ENCODE results near the gene RTEL1. TPM values are rescaled to one million over a fixed set of nuclear protein-coding genes. Genes with fewer than 3 reads are reported as not detected.

Gene RTEL1
- total and polyA plus RNA-seq, 8 donors, result 7.6 to 70.4 (median 16.1) TPM

- WGBS, 5 donors, result 86 to 90% (median 89%) methylated on average over 31 of the region's 31 CpGs
- no peak for DNase-seq
- Histone ChIP-seq H3K27me3 (no peaks in the 10 kb centered on the region), H3K4me1 (peaks cover 20 to 38% (median 30%) of the 10 kb centered on the region in 4 donors), H3K27ac (no peak overlapping the region), H3K36me3 (peaks cover 8 to 37% (median 32%) of the 10 kb centered on the region in 4 donors), H3K9me3 (no peaks in the 10 kb centered on the region), H3K4me3 (no peak overlapping the region)
- intact Hi-C loops (cut with DNase I; ENCODE audit: low total_unique reads), result no loop called here
- TF ChIP-seq, protein P1, sequence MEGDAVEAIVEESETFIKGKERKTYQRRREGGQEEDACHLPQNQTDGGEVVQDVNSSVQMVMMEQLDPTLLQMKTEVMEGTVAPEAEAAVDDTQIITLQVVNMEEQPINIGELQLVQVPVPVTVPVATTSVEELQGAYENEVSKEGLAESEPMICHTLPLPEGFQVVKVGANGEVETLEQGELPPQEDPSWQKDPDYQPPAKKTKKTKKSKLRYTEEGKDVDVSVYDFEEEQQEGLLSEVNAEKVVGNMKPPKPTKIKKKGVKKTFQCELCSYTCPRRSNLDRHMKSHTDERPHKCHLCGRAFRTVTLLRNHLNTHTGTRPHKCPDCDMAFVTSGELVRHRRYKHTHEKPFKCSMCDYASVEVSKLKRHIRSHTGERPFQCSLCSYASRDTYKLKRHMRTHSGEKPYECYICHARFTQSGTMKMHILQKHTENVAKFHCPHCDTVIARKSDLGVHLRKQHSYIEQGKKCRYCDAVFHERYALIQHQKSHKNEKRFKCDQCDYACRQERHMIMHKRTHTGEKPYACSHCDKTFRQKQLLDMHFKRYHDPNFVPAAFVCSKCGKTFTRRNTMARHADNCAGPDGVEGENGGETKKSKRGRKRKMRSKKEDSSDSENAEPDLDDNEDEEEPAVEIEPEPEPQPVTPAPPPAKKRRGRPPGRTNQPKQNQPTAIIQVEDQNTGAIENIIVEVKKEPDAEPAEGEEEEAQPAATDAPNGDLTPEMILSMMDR (IDR thresholded peaks at IDR 0.05), result no peak
- TF ChIP-seq POLR2AphosphoS5 (IDR thresholded peaks at IDR 0.05) (no peak), POLR2A (IDR thresholded peaks at IDR 0.05) (no peak), EP300 (IDR thresholded peaks at IDR 0.05) (no peak)
These were observed 85.3 kb downstream of the RTEL1 start for GRCh38 chr20:63743210-63743970.

DNA sequence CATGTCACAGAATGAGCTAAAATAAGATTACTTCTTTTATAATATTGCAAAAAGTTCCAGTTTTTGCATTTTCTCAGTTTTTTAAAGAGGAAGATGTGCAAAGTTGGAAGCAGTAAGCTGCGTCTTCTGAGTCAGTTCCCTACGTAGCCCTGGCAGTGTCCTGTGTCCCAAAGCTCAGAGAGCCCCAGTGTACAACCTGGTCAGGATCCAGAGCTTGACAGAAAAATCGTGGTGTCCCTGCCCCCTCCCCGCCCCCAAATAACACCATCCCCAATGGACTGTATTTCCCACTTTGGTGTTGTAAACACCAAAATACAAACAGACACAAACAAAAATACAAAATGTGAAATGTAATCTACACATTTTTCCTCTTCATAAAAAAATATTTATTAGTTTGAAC lies 86.0 kb downstream of the RTEL1 start:
- no peak for DNase-seq
- H3K27ac ChIP-seq, result no peak overlapping the region
- 65 to 81% (median 71%) methylated on average over 4 of the region's 4 CpGs for WGBS, 5 donors
- intact Hi-C loops (cut with DNase I; ENCODE audit: low total_unique reads), result no loop called here
- no peak for TF ChIP-seq POLR2AphosphoS5 (IDR thresholded peaks at IDR 0.05)
- TF ChIP-seq POLR2A (IDR thresholded peaks at IDR 0.05), result no peak
- TF ChIP-seq, protein P1 (IDR thresholded peaks at IDR 0.05), result no peak
- no peak for TF ChIP-seq EP300 (IDR thresholded peaks at IDR 0.05)
- H3K4me3 ChIP-seq, result no peak overlapping the region
- H3K9me3 ChIP-seq, result no peaks in the 10 kb centered on the region
- H3K4me1 ChIP-seq, result peaks cover 13 to 30% (median 22%) of the 10 kb centered on the region in 4 donors
- no peaks in the 10 kb centered on the region for H3K27me3 ChIP-seq
- peaks cover 8 to 38% (median 32%) of the 10 kb centered on the region in 4 donors for H3K36me3 ChIP-seq

DNA sequence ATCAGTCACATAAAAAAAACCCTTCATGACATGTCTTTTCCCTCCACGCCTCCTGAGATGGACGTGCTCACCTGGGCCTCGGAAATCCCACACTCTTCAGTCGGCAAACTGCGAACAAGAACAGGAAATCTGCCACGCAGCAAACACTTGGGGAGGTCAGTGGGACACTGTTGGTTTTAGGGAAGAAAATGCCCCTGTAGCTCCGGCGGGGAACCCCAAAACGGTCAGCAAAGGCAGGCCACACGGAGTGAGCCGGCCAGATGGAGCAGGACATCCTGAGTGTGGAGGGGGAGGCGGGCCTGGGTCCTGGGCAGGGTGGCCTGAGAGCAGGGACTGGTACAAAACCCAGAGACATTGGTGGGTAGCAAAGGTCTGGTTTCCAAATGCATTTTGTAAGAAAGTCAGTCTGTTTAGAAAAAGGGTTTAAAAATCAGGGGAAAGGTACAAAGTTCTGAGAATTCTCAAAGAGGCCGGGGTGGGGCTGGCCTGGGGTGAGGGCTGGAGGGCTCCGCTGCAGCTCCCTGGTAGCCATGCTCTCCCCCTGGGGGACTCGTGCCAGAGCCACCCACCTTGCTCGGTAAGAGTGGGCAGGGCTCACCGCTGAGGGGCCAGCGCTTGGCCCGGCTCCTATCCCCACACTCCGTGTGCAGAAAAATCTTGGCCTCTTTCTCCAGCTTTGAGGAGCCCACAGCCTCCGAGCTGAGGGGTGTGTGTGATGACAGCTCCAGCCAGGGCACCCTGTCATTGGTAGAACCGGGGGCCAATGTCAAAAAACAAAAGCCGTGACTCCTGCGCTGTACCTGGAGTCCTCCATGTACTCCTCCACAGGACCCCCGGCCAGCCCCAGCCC lies 86.7 kb downstream of the RTEL1 start:
- Histone ChIP-seq H3K9me3 (no peaks in the 10 kb centered on the region), H3K4me3 (no peak overlapping the region), H3K36me3 (peaks cover 8 to 38% (median 34%) of the 10 kb centered on the region in 4 donors), H3K4me1 (peaks cover 12 to 28% (median 21%) of the 10 kb centered on the region in 4 donors), H3K27me3 (no peaks in the 10 kb centered on the region), H3K27ac (no peak overlapping the region)
- intact Hi-C loops (cut with DNase I; ENCODE audit: low total_unique reads), result no loop called here
- TF ChIP-seq POLR2AphosphoS5 (IDR thresholded peaks at IDR 0.05), result no peak
- no peak for TF ChIP-seq POLR2A (IDR thresholded peaks at IDR 0.05)
- TF ChIP-seq, protein P1 (IDR thresholded peaks at IDR 0.05), result no peak
- no peak for TF ChIP-seq EP300 (IDR thresholded peaks at IDR 0.05)
- WGBS, 5 donors, result 59 to 78% (median 60%) methylated on average over 25 of the region's 25 CpGs
- no peak for DNase-seq

DNA sequence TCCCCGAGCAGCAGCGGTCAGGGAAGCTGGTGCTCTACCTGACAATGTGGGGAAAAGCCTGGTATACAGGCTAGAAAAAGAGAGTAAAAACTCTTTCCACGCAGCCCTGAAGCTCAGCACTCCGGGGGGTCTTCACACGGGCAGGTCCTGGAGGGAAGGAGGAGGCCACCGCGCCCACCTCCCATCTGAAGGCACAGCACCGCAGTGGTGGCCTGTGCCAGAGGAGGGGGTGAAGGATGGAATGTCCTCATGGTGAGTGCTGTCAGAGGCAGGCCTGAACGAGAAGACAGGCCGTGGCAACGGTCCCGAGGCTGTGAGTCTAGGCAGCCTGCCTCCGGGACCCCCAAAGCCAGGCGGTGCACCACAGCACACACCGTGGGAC lies 87.3 kb downstream of the RTEL1 start:
- peaks cover 12 to 25% (median 18%) of the 10 kb centered on the region in 4 donors for H3K4me1 ChIP-seq
- 70 to 83% (median 77%) methylated on average over 14 to 15 of the region's 15 CpGs for WGBS, 5 donors
- no peaks in the 10 kb centered on the region for H3K27me3 ChIP-seq
- H3K9me3 ChIP-seq, result no peaks in the 10 kb centered on the region
- no peak for DNase-seq
- H3K4me3 ChIP-seq, result no peak overlapping the region
- intact Hi-C loops (cut with DNase I; ENCODE audit: low total_unique reads), result no loop called here
- peaks cover 8 to 38% (median 35%) of the 10 kb centered on the region in 4 donors for H3K36me3 ChIP-seq
- TF ChIP-seq, protein P1 (IDR thresholded peaks at IDR 0.05), result no peak
- TF ChIP-seq POLR2A (IDR thresholded peaks at IDR 0.05) (no peak), EP300 (IDR thresholded peaks at IDR 0.05) (no peak), POLR2AphosphoS5 (IDR thresholded peaks at IDR 0.05) (no peak)
- H3K27ac ChIP-seq, result no peak overlapping the region
